TTC549 (cell line): ENCODE results near the gene DLGAP1.
"Not testable (repeated sequence)": the region's sequence is repeated elsewhere in the genome, so short reads cannot be mapped to it uniquely, and the experiment has no call there.

ENCODE experiments used
- FAIRE-seq: peaks from 2 replicates; lab custom pipeline; 2012; peaks lifted over from hg19 to GRCh38; lab: Jason Lieb, UNC

DLGAP1 gene

GRCh38 chr18:4385876-4386275 is 69.2 kb downstream of the DLGAP1 start:
- no peak for FAIRE-seq

- no peak for FAIRE-seq
Measured at GRCh38 chr18:4384932-4385331, 70.2 kb downstream of the DLGAP1 start.

- no peak for FAIRE-seq
Measured at GRCh38 chr18:4374564-4374963, 80.5 kb downstream of the DLGAP1 start.

DNA sequence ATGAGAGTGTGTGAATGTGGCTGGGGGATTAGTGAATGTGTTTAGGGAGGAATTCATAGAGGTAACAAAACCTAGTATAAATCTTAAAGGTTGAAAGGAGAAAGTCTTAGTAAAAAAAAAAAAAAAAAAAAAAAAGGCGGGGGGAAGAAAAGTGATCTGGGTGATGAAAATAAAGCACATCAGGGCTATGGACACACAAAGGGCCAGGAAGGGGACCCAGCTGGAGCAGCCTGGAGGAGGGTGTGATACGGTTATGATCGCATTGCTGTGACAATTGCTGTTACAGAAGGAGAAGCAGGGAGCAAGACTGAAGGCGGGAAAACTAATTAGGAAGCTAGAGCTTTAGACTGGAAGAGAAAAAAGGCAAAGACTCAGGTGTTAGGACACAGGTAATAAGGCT is 85.4 kb downstream of the DLGAP1 start:
- FAIRE-seq: no peak

GRCh38 chr18:4360221-4360715 is 94.8 kb downstream of the DLGAP1 start:
- FAIRE-seq: no peak

DNA sequence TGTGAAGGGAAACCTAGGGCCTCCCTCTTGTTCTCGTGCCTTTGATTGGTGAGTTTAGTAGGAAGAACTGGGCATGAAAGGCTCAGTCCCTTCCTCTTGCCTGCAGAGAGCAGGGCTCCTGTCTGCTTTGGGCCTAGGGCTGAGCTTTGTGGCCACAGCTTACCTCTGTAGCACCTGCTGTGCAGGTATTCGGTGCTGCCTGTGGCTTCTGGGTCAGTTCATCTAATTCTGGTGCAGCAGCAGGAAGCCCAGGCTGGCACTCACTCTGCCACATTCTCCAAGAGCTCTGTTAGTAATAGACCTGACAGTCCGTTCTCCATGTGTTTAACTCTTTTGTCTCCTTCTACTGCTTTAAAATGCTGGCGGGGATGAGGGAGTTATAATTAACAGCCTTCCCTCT is 96.5 kb downstream of the DLGAP1 start:
- no peak for FAIRE-seq

GRCh38 chr18:4357579-4357978 is 97.5 kb downstream of the DLGAP1 start:
- no peak for FAIRE-seq

DNA sequence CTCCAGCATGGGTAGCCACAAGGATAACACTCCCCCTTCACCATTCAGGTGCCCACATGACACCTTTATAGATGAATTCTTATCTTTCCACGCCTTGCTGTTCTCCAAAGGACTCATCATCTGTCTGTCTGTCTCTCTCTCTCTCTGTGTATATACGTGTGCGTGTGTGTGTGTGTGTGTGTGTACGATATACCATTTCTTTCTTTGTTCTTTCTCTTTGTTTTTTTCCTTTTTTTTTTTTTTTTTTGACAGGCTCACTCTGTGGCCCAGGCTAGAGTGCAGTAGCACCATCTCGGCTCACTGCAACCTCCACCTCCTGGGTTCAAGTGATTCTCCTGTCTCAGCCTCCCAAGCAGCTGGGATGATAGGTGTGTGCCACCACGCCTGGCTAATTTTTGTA is 98.2 kb downstream of the DLGAP1 start:
- no peak for FAIRE-seq

GRCh38 chr18:4353853-4354418 is 101.2 kb downstream of the DLGAP1 start:
- FAIRE-seq: no peak

DNA sequence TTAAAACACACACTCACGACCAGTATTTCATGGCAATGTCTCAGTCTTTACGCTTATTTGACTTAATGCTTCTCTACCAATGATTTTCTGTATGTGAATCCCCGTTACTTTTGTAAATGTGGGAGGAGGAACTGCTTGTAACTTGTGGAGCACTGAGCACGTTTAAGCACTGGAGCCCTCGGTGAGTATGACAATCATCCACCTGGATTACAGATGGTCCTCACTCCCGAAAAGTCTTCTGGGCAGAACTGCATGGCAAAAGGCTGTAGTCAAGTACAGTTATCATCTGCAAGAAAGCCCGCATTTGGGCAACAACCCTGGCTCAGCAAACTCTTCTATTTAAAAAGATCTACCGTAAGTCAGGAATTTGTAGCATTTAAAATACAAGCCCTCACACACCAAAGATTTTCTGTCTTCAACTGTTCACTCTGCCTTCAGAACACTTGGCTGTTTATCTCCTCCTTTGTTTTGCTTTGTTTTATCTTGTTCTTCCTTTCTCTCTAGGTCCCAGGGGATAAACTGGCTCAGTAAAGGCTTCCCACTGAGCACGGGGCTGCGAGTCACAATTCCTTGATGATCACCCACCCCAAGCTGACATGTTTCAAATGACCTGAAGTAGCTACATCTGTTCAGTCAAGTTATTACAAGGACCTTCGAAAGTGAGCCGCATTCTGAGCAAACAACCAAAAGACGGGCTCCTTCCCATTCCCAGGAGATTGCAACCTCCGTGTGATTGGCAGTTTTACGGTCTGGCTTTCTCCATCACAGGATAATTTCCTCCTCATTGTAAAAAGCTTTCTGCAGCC is 102.2 kb downstream of the DLGAP1 start:
- FAIRE-seq: no peak

GRCh38 chr18:4351005-4351404 is 104.1 kb downstream of the DLGAP1 start:
- no peak for FAIRE-seq

DNA sequence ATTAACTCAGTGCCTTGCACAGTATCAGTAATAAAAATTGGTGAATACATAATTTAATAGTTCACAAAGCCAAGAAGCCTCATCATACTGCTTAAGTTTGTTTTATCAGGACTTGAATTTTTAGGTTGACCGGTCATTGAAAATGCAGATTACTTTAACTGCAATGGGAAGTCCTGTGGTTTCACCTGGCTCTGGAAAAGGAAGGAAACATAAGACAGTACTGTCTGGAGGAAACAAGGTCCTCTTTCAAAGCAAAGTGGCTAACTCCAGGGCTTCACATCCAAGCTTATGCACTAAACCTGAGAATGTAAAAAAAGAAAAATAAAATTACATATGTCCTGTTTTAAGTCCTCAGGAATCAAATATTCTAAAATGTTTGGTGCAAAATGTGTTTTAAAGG is 119.7 kb downstream of the DLGAP1 start:
- no peak for FAIRE-seq

GRCh38 chr18:4333043-4333442 is 122.1 kb downstream of the DLGAP1 start:
- FAIRE-seq: no peak

GRCh38 chr18:4319738-4320677 is 135.1 kb downstream of the DLGAP1 start:
- no peak for FAIRE-seq

DNA sequence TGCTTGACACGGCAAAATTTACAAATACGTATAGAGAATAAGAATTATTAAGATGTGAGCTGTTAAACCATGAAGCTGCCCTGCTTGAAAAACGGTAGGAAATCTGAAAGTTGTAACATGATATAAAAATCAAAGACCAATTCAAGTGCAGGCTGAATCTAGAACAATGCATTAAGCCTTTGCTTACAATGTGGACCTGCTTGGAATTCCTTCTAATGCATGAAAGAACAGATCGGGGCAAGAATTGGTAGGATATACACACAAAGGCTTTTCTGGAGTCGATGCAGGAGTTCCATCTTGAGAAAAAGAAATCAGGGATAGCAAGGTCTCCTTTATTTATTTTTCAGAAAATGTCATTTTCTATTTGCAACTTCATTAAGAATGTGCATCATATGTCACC is 136.8 kb downstream of the DLGAP1 start:
- no peak for FAIRE-seq

GRCh38 chr18:4311945-4312344 is 143.2 kb downstream of the DLGAP1 start:
- FAIRE-seq: not testable (repeated sequence)

DNA sequence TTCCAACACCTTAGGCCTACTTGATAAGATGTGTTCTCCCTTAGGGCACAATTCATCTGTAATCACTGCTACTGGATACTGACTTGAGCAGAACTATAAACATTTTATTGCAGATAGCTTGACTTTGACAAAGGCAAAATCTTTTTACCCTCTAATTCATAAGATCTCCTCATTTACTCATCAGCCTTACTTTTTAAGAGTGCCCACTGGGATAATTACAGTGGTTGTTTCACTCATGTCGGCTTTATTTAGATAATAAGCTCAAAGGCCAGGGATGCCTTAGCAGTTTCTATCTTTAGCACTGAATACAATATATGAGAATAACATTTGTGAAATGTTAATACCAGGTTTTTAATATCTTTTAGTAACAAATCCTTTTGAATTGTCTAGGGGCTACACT is 144.0 kb downstream of the DLGAP1 start:
- FAIRE-seq: no peak

DNA sequence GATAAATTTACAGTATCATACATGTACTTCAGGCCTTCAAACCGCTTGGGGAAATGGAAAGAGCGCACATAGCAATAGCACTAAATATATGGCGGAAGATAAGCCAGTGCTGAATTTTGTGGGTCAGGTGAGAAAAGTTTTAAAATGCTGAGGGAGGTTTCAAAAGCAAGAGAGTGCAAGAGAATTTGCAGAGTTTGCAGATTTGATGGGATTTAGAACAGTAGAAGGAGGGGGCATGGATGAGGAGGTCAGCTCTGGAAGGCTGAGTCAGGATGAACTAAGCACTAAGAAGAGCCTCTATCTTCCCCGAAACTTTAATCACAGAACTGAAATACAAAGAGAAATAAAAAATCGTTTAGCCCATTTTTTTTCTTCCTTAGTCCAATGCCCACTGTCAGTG is 145.9 kb downstream of the DLGAP1 start:
- no peak for FAIRE-seq

- no peak for FAIRE-seq
Measured at GRCh38 chr18:4308576-4308975, 146.5 kb downstream of the DLGAP1 start.

GRCh38 chr18:4299395-4299794 is 155.7 kb downstream of the DLGAP1 start:
- no peak for FAIRE-seq

DNA sequence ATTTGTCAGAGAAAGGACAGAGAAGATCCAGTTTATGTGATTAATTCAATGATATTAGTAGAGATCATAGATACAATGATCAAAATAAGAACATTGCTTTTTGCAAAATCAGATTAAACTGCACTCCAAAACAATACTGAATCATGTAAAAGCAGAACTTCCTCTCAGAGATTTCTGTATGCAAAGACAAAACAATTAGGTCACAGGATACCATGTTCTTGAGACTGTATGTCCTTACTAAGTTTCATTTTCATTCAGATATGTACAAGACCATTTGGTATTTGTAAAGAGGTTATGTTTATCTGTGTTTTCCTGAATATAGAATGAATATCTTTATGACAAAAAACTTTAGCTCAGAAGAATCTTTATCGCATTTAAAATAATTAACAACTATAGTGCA is 161.8 kb downstream of the DLGAP1 start:
- no peak for FAIRE-seq

GRCh38 chr18:4292696-4293095 is 162.4 kb downstream of the DLGAP1 start:
- FAIRE-seq: no peak

GRCh38 chr18:4287340-4287739 is 167.8 kb downstream of the DLGAP1 start:
- not testable (repeated sequence) for FAIRE-seq
